CD8-positive, alpha-beta memory T cell (primary cell): ENCODE data around the gene NKPD1. TPM values are rescaled to one million over a fixed set of nuclear protein-coding genes. Genes with fewer than 3 reads are reported as not detected.

Source experiments
- CTCF ChIA-PET: fragments of 350-600 bp; sonication (Branson Sonifier 250); formaldehyde crosslinking; loops from one replicate; lab custom pipeline; 2021; ENCODE audit warnings: antibody characterized with exemption; lab: Charles Lee
- POLR2A ChIA-PET: fragments of 350-600 bp; sonication (Branson Sonifier 250); formaldehyde crosslinking; loops from one replicate; lab custom pipeline; 2021; ENCODE audit warnings: antibody characterized with exemption; lab: Charles Lee
- DNase-seq, 5 donors: peaks; one replicate each; pipeline versions ENCODE4 v3.0.0 to v3.0.0-alpha.2; 2020 to 2022; ENCODE audit warnings: mixed read lengths in 1 of 5
- H3K27ac ChIP-seq: one replicate; pipeline ENCODE4 v1.7.0; 2013; ENCODE audit warnings: low read depth, mild to moderate bottlenecking, low read length, moderate library complexity
- H3K27me3 ChIP-seq: 2 replicates; pipeline ENCODE4 v1.7.0; 2013; ENCODE audit warnings: low read length, mild to moderate bottlenecking; ENCODE audit not compliant: insufficient read depth, poor library complexity, severe bottlenecking
- H3K36me3 ChIP-seq: 2 replicates; pipeline ENCODE4 v1.7.0; 2013; ENCODE audit warnings: mild to moderate bottlenecking, low read length, moderate library complexity; ENCODE audit not compliant: insufficient read depth
- H3K4me1 ChIP-seq: 2 replicates; pipeline ENCODE4 v1.7.0; 2013; ENCODE audit warnings: mild to moderate bottlenecking, low read length, moderate library complexity; ENCODE audit not compliant: insufficient read depth
- H3K4me3 ChIP-seq: 2 replicates; pipeline ENCODE4 v1.7.0; 2013; ENCODE audit warnings: mild to moderate bottlenecking, low read length
- H3K9me3 ChIP-seq: 2 replicates; pipeline ENCODE4 v1.7.0; 2013; ENCODE audit warnings: mild to moderate bottlenecking, low read length
- H3K27ac Mint-ChIP-seq, 8 donors: one replicate each; pipeline ENCODE4 v1.8.0; 2020 to 2021; ENCODE audit warnings: mixed read lengths in 8 of 8, mild to moderate bottlenecking in 6 of 8, inconsistent platforms in 3 of 8, moderate library complexity in 3 of 8
- H3K27me3 Mint-ChIP-seq, 2 donors: one replicate each; pipeline ENCODE4 v1.8.0; 2020 to 2021; ENCODE audit warnings: mixed read lengths in 2 of 2, mild to moderate bottlenecking in 1 of 2, moderate library complexity in 1 of 2
- H3K36me3 Mint-ChIP-seq, 3 donors: one replicate each; pipeline ENCODE4 v1.8.0; 2020 to 2021; ENCODE audit warnings: mixed read lengths in 3 of 3, inconsistent platforms in 1 of 3, mild to moderate bottlenecking in 1 of 3
- H3K4me1 Mint-ChIP-seq, 3 donors: one replicate each; pipeline ENCODE4 v1.8.0; 2020 to 2021; ENCODE audit warnings: mixed read lengths in 3 of 3, inconsistent platforms in 1 of 3, mild to moderate bottlenecking in 1 of 3
- H3K4me3 Mint-ChIP-seq, 7 donors: one replicate each; pipeline ENCODE4 v1.8.0; 2020 to 2021; ENCODE audit warnings: mixed read lengths in 7 of 7, mild to moderate bottlenecking in 6 of 7, moderate library complexity in 4 of 7, inconsistent platforms in 2 of 7
- H3K9me3 Mint-ChIP-seq, 5 donors: one replicate each; pipeline ENCODE4 v1.8.0; 2020 to 2022; ENCODE audit warnings: mixed read lengths in 5 of 5, mild to moderate bottlenecking in 3 of 5, moderate library complexity in 2 of 5, inconsistent platforms in 1 of 5
- polyA plus RNA-seq: library from polyadenylated mRNA; unstranded; fragments of 300-500 nt; fragmentation: Illumina TruSeq; gene quantifications from one replicate; pipeline ENCODE4 v1.2.3, GENCODE V29; 2021
- total RNA-seq, 2 experiments: library from RNA; stranded (reverse); gene quantifications; one replicate each; pipeline ENCODE4 v1.2.3, GENCODE V29; 2021

Gene NKPD1
- total and polyA plus RNA-seq, 3 experiments from 2014 or later, result 0.13 to 0.20 (median 0.18) TPM

GRCh38 chr19:45145270-45146189 lies 15.3 kb downstream of the NKPD1 start:
- no peaks in the 10 kb centered on the region for H3K4me1 ChIP-seq
- no peak overlapping the region for H3K27ac ChIP-seq
- Mint-ChIP-seq H3K4me1 (peaks cover 7 to 9% (median 7%) of the 10 kb centered on the region in 3 donors), H3K36me3 (peaks cover 0 to 39% (median 6%) of the 10 kb centered on the region in 3 donors), H3K27ac (no peak overlapping the region), H3K4me3 (no peak overlapping the region), H3K9me3 (no peaks in the 10 kb centered on the region), H3K27me3 (no peaks in the 10 kb centered on the region)
- ChIA-PET POLR2A (interaction anchor here (0.8 kb wide), 1 partner anchor 14 kb away, joined by 3 read pairs; no protein-coding TSS in a partner anchor), CTCF (no interaction called here)
- no peaks in the 10 kb centered on the region for H3K36me3 ChIP-seq
- no peaks in the 10 kb centered on the region for H3K27me3 ChIP-seq
- H3K4me3 ChIP-seq, result no peak overlapping the region
- no peak for DNase-seq
- H3K9me3 ChIP-seq, result no peaks in the 10 kb centered on the region

GRCh38 chr19:45144431-45145269 lies 16.1 kb downstream of the NKPD1 start:
- Histone ChIP-seq H3K9me3 (no peaks in the 10 kb centered on the region), H3K27me3 (no peaks in the 10 kb centered on the region), H3K4me3 (no peak overlapping the region), H3K4me1 (no peaks in the 10 kb centered on the region), H3K27ac (no peak overlapping the region), H3K36me3 (no peaks in the 10 kb centered on the region)
- Mint-ChIP-seq H3K4me1 (peaks cover 7 to 8% (median 7%) of the 10 kb centered on the region in 3 donors), H3K27ac (no peak overlapping the region), H3K36me3 (peaks cover 0 to 41% (median 6%) of the 10 kb centered on the region in 3 donors), H3K27me3 (no peaks in the 10 kb centered on the region), H3K4me3 (no peak overlapping the region), H3K9me3 (no peaks in the 10 kb centered on the region)
- CTCF ChIA-PET, result interaction anchor here (1.2 to 1.9 kb wide), 2 partner anchors 18 to 41 kb away, joined by 3 to 4 read pairs; no protein-coding TSS in a partner anchor
- POLR2A ChIA-PET, result no interaction called here
- no peak for DNase-seq

DNA sequence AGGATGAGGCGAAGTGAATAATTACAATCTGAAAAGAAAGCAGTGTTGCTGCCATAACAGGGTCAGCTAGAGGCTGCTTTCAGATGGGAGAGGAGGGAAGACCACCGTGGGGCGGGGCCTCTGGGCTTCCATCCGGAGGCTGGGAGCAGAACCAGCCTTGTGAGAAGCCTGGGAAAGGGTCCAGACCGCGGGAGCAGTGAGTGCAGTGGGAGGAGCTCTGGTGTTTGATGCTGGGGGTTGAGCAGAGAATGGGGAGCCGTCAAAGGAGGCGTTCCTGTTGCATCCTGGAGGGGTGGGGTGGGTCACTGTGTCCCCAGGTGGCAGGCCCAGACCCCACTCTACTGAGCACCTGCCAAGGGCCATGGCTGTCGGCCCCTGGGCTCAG lies 18.1 kb downstream of the NKPD1 start:
- no peak overlapping the region for H3K27ac ChIP-seq
- Mint-ChIP-seq H3K36me3 (peaks cover 0 to 46% (median 6%) of the 10 kb centered on the region in 3 donors), H3K4me1 (peaks cover 0 to 5% (median 4%) of the 10 kb centered on the region in 3 donors), H3K27ac (no peak overlapping the region), H3K9me3 (no peaks in the 10 kb centered on the region), H3K27me3 (no peaks in the 10 kb centered on the region), H3K4me3 (no peak overlapping the region)
- no peaks in the 10 kb centered on the region for H3K36me3 ChIP-seq
- no peak overlapping the region for H3K4me3 ChIP-seq
- ChIA-PET CTCF (interaction anchor here (1.3 to 1.9 kb wide), 2 partner anchors 10 to 43 kb away, joined by 4 to 5 read pairs; no protein-coding TSS in a partner anchor), POLR2A (no interaction called here)
- DNase-seq, result no peak
- no peaks in the 10 kb centered on the region for H3K9me3 ChIP-seq
- no peaks in the 10 kb centered on the region for H3K27me3 ChIP-seq
- H3K4me1 ChIP-seq, result no peaks in the 10 kb centered on the region

- no peak overlapping the region for H3K27ac Mint-ChIP-seq
- H3K4me3 Mint-ChIP-seq, result no peak overlapping the region
- DNase-seq, result no peak
- H3K4me3 ChIP-seq, result no peak overlapping the region
- H3K27ac ChIP-seq, result no peak overlapping the region
- H3K27me3 ChIP-seq, result no peaks in the 10 kb centered on the region
- ChIA-PET CTCF (interaction anchor here (1.3 to 1.9 kb wide), 2 partner anchors 11 to 43 kb away, joined by 4 to 5 read pairs; no protein-coding TSS in a partner anchor), POLR2A (no interaction called here)
- H3K9me3 ChIP-seq, result no peaks in the 10 kb centered on the region
- no peaks in the 10 kb centered on the region for H3K27me3 Mint-ChIP-seq
- H3K36me3 ChIP-seq, result no peaks in the 10 kb centered on the region
- no peaks in the 10 kb centered on the region for H3K4me1 ChIP-seq
- H3K36me3 Mint-ChIP-seq, result peaks cover 0 to 44% (median 6%) of the 10 kb centered on the region in 3 donors
- H3K9me3 Mint-ChIP-seq, result no peaks in the 10 kb centered on the region
- H3K4me1 Mint-ChIP-seq, result peaks cover 5 to 6% (median 5%) of the 10 kb centered on the region in 3 donors
These were observed 18.6 kb downstream of the NKPD1 start for GRCh38 chr19:45142016-45142725.

DNA sequence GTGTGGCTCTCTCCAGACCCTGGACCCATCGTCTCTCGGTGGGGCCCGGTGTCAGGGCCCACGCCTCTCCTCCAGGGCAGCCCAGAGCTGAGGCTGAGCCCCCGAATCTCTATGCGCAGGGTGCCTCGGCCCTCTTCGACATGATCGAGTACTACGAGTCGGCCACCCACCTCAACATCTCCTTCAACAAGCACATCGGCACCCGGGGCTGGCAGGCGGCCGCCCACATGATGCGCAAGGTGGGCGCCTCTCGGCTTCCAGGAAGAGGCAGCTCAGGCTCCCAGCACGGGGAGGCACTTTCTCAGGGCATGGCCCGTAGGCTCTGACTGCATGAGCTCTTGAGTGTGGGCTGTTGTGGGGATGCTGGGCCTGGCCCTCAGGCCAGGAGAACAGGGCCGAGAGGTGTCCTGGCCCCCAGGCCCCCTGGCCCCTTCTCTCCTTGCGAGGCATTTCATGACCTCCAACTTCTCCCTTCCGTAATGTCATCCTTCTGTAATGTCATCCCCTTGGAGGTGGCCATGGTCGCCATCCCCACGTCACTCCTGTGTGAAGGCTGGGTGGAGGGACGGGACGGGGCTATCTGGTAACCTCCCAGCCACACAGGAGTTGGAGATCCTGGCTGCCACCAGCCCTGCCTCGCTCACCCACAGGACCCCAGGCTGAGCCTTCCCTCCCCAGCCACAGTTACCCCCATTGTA lies 19.4 kb downstream of the NKPD1 start:
- Histone ChIP-seq H3K4me3 (no peak overlapping the region), H3K4me1 (no peaks in the 10 kb centered on the region), H3K27me3 (no peaks in the 10 kb centered on the region), H3K27ac (no peak overlapping the region), H3K36me3 (no peaks in the 10 kb centered on the region), H3K9me3 (no peaks in the 10 kb centered on the region)
- peaks cover 0 to 42% (median 6%) of the 10 kb centered on the region in 3 donors for H3K36me3 Mint-ChIP-seq
- no peaks in the 10 kb centered on the region for H3K27me3 Mint-ChIP-seq
- H3K4me1 Mint-ChIP-seq, result peaks cover 5 to 8% (median 6%) of the 10 kb centered on the region in 3 donors
- ChIA-PET CTCF (interaction anchor here (1.4 kb wide), 1 partner anchor 9 kb away, joined by 3 read pairs; no protein-coding TSS in a partner anchor), POLR2A (no interaction called here)
- peak overlapping the region in 1 of 8 donors; percentile 50 for H3K27ac Mint-ChIP-seq
- no peaks in the 10 kb centered on the region for H3K9me3 Mint-ChIP-seq
- no peak overlapping the region for H3K4me3 Mint-ChIP-seq
- DNase-seq, result no peak

GRCh38 chr19:45140533-45140932 lies 20.2 kb downstream of the NKPD1 start:
- H3K4me1 Mint-ChIP-seq, result peaks cover 5 to 8% (median 6%) of the 10 kb centered on the region in 3 donors
- Histone ChIP-seq H3K9me3 (no peaks in the 10 kb centered on the region), H3K36me3 (no peaks in the 10 kb centered on the region), H3K4me3 (no peak overlapping the region), H3K27me3 (no peaks in the 10 kb centered on the region), H3K4me1 (no peaks in the 10 kb centered on the region), H3K27ac (no peak overlapping the region)
- no peak overlapping the region for H3K27ac Mint-ChIP-seq
- H3K27me3 Mint-ChIP-seq, result no peaks in the 10 kb centered on the region
- DNase-seq, result no peak
- ChIA-PET POLR2A (no interaction called here), CTCF (interaction anchor here (1.4 kb wide), 1 partner anchor 9 kb away, joined by 3 read pairs; no protein-coding TSS in a partner anchor)
- no peak overlapping the region for H3K4me3 Mint-ChIP-seq
- H3K36me3 Mint-ChIP-seq, result peaks cover 0 to 38% (median 6%) of the 10 kb centered on the region in 3 donors
- H3K9me3 Mint-ChIP-seq, result no peaks in the 10 kb centered on the region

DNA sequence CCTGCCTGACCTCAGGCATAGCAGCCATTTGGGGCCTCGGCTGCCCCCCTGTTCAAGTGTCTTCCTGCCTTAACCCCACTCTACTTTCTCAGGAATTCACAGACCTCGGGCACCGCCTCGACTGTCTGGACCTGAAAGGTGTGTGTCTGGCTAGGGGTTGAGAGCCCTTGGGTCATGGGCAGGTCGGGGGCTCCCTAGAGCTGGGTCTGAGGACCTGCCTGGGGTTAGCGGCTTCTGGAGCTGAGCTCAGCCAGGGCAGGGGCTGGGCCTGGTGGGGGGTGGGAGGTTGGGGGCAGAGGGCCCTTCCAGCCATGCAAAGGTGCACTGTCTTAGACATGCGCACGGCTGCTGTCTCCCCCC lies 20.7 kb downstream of the NKPD1 start:
- ChIA-PET CTCF (no interaction called here), POLR2A (no interaction called here)
- peaks cover 0 to 38% (median 6%) of the 10 kb centered on the region in 3 donors for H3K36me3 Mint-ChIP-seq
- Histone ChIP-seq H3K4me3 (no peak overlapping the region), H3K27ac (no peak overlapping the region), H3K27me3 (no peaks in the 10 kb centered on the region), H3K9me3 (no peaks in the 10 kb centered on the region), H3K36me3 (no peaks in the 10 kb centered on the region), H3K4me1 (no peaks in the 10 kb centered on the region)
- H3K27me3 Mint-ChIP-seq, result no peaks in the 10 kb centered on the region
- no peak overlapping the region for H3K27ac Mint-ChIP-seq
- no peak for DNase-seq
- no peaks in the 10 kb centered on the region for H3K9me3 Mint-ChIP-seq
- H3K4me1 Mint-ChIP-seq, result peaks cover 5 to 8% (median 6%) of the 10 kb centered on the region in 3 donors
- H3K4me3 Mint-ChIP-seq, result no peak overlapping the region
